Lung (tissue), 12 donors: ENCODE data around the gene SEMA5A. TPM values are rescaled to one million over a fixed set of nuclear protein-coding genes. Genes with fewer than 3 reads are reported as not detected.

Source experiments
- ATAC-seq: fragments of 200-7000 bp; cut with Tn5 transposase; one replicate; pipeline ENCODE4 v1.9.1; 2020; ENCODE audit warnings: moderate number of reproducible peaks; ENCODE audit not compliant: insufficient read depth, low FRiP score
- DNase-seq, 3 donors: peaks; one replicate each; pipeline ENCODE4 v3.0.0-alpha.2; 2013 to 2017
- H3K27ac ChIP-seq, 2 donors: one replicate each; pipeline ENCODE4 v1.5.1; 2013; ENCODE audit warnings: mild to moderate bottlenecking in 2 of 2, moderate library complexity in 2 of 2, control low read depth in 1 of 2, inconsistent platforms in 1 of 2, low read depth in 1 of 2, low read length in 1 of 2
- H3K27me3 ChIP-seq, 3 donors: one replicate each; pipeline ENCODE4 v1.5.1; 2013; ENCODE audit warnings: low read length in 2 of 3; ENCODE audit not compliant: control insufficient read depth in 3 of 3, insufficient read depth in 3 of 3
- H3K36me3 ChIP-seq, 4 donors: one replicate each; pipeline ENCODE4 v1.5.1; 2013; ENCODE audit warnings: low read length in 4 of 4, mild to moderate bottlenecking in 1 of 4, moderate library complexity in 1 of 4; ENCODE audit not compliant: control insufficient read depth in 4 of 4, insufficient read depth in 4 of 4
- H3K4me1 ChIP-seq, 5 donors: one replicate each; pipeline ENCODE4 v1.5.1; 2013; ENCODE audit warnings: low read length in 5 of 5, mild to moderate bottlenecking in 2 of 5, moderate library complexity in 1 of 5; ENCODE audit not compliant: control insufficient read depth in 5 of 5, insufficient read depth in 5 of 5
- H3K4me3 ChIP-seq: one replicate; pipeline ENCODE4 v1.5.1; 2013; ENCODE audit warnings: mild to moderate bottlenecking, control low read depth, moderate library complexity
- H3K9ac ChIP-seq, 2 donors: one replicate each; pipeline ENCODE4 v1.5.1; 2013; ENCODE audit warnings: low read length in 2 of 2, control low read depth in 1 of 2; ENCODE audit not compliant: insufficient read depth in 1 of 2
- H3K9me3 ChIP-seq, 4 donors: one replicate each; pipeline ENCODE4 v1.5.1; 2013; ENCODE audit warnings: low read length in 3 of 4, mild to moderate bottlenecking in 1 of 4, moderate library complexity in 1 of 4; ENCODE audit not compliant: control insufficient read depth in 4 of 4, insufficient read depth in 3 of 4
- whole genome bisulfite sequencing, 2 donors: extraction: QIAGEN DNeasy Blood & Tissue Kit; methylation state at CpG; one replicate each; pipeline ENCODE4 v1.1.7; 2013; 5-methylcytosine and 5-hydroxymethylcytosine counted together
- polyA plus RNA-seq, 2 donors: library from polyadenylated mRNA; stranded (reverse); fragments of 200-250 nt; gene quantifications; one replicate each; pipeline ENCODE4 v1.2.1, GENCODE V29; 2013
- total RNA-seq, 2 donors: library from RNA; depleted of rRNA in 1 of 2; stranded (reverse); fragments of >200 nt in 1 of 2; gene quantifications; one replicate each; pipeline ENCODE4 v1.2.1, GENCODE V29; 2014 to 2021
- TF ChIP-seq, protein P1 (sequence below): IDR thresholded peaks from 2 replicates; pipeline ENCODE4 v1.5.1; 2012; ENCODE audit warnings: mild to moderate bottlenecking; ENCODE audit errors: control extremely low read depth, extremely low read depth
- donor health status: control.
- donor health status: control.
- donor health status: Bipolar disorder and iron deficiency.
- donor health status: healthy.
- donor health status: DM: yes; HTN: yes; CAD: no.

Gene SEMA5A
- total and polyA plus RNA-seq, 4 donors = 3.1 to 44.9 (median 13.7) TPM

DNA sequence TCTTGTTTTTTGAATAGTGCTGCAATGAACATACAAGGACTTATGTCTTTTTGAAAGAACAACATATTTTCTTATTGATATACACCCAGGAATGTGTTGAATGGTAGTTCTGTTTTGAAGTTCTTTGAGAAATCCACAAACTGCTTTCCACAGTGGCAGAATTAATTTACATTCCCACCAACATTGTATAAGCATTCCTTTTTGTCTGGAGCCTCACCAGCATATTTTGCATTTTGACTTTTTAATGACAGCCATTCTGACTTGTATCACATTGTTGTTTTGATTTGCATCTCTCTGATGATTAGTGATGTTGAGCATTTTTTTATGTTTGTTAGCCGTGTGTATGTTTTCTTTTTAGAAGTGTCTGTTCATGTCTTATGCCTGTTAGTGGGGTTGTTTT, 524.9 kb downstream of the SEMA5A start:
- H3K4me3 ChIP-seq = no peak overlapping the region
- H3K36me3 ChIP-seq = no peaks in the 10 kb centered on the region
- 76 to 83% methylated on average over 1 of the region's 1 CpG for WGBS, 2 donors
- DNase-seq = no peak
- no peak for ATAC-seq
- H3K4me1 ChIP-seq = no peaks in the 10 kb centered on the region
- TF ChIP-seq, protein P1, sequence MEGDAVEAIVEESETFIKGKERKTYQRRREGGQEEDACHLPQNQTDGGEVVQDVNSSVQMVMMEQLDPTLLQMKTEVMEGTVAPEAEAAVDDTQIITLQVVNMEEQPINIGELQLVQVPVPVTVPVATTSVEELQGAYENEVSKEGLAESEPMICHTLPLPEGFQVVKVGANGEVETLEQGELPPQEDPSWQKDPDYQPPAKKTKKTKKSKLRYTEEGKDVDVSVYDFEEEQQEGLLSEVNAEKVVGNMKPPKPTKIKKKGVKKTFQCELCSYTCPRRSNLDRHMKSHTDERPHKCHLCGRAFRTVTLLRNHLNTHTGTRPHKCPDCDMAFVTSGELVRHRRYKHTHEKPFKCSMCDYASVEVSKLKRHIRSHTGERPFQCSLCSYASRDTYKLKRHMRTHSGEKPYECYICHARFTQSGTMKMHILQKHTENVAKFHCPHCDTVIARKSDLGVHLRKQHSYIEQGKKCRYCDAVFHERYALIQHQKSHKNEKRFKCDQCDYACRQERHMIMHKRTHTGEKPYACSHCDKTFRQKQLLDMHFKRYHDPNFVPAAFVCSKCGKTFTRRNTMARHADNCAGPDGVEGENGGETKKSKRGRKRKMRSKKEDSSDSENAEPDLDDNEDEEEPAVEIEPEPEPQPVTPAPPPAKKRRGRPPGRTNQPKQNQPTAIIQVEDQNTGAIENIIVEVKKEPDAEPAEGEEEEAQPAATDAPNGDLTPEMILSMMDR = no peak
- no peak overlapping the region for H3K9ac ChIP-seq
- peaks cover 0 to 10% (median 9%) of the 10 kb centered on the region in 4 donors for H3K9me3 ChIP-seq
- no peak overlapping the region for H3K27ac ChIP-seq
- H3K27me3 ChIP-seq = no peaks in the 10 kb centered on the region

DNA sequence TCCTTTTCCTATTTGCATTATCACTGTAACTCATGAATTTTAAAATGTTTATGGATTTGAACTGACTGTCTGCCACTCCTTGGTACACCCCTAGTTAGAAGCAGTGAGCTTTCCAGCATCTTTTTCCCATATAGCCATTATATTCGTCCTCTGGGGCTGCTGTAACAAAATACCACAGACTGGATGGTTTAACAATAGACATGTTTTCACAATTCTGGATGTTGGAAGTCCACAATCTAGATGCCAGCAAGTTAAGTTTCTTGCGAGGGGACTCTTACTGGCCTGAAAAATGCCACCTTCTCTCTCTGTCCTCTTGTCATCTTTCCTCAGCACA, 530.0 kb downstream of the SEMA5A start:
- DNase-seq (no peak), ATAC-seq (no peak)
- 20 to 34% methylated on average over 2 of the region's 2 CpGs for WGBS, 2 donors
- no peaks in the 10 kb centered on the region for H3K27me3 ChIP-seq
- H3K9me3 ChIP-seq = no peaks in the 10 kb centered on the region
- no peak overlapping the region for H3K27ac ChIP-seq
- no peak overlapping the region for H3K9ac ChIP-seq
- TF ChIP-seq, protein P1 = no peak
- no peaks in the 10 kb centered on the region for H3K36me3 ChIP-seq
- H3K4me1 ChIP-seq = no peaks in the 10 kb centered on the region
- no peak overlapping the region for H3K4me3 ChIP-seq

DNA sequence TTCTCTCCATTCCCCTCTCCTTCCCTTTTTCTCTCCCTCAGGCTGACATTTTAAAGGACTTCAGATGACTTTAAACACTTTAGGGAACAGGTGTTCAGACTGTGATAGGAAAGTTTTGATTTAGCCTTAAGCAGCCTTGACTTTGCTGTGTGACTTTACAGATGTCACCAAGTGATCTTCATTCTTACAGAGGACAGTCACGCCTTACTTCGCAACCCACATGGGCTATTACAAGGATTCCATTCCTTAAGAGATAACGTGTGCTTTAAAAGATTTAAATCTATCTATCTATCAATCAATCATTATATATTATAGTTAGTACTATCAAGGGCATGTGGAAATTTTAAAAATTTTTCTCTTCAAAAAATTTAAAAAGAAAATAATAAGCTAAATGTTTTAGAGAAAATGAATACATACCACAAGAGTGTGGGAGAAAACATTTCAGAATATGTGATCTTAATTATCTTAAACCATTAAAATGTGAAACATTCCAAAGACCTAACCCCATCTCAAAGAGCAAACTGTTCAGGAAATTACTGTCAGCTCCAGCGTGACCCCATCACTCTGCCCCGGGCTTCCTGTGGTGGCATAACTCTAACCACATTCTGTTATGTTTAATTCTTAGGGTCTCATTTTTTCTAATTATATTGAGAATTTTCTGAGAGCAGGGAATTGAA, 530.5 kb downstream of the SEMA5A start:
- 26 to 49% methylated on average over 5 of the region's 5 CpGs for WGBS, 2 donors
- Histone ChIP-seq H3K27me3 (no peaks in the 10 kb centered on the region), H3K9me3 (no peaks in the 10 kb centered on the region), H3K27ac (no peak overlapping the region), H3K9ac (no peak overlapping the region), H3K36me3 (no peaks in the 10 kb centered on the region), H3K4me1 (no peaks in the 10 kb centered on the region), H3K4me3 (no peak overlapping the region)
- no peak for ATAC-seq
- TF ChIP-seq, protein P1 = no peak
- DNase-seq = no peak

DNA sequence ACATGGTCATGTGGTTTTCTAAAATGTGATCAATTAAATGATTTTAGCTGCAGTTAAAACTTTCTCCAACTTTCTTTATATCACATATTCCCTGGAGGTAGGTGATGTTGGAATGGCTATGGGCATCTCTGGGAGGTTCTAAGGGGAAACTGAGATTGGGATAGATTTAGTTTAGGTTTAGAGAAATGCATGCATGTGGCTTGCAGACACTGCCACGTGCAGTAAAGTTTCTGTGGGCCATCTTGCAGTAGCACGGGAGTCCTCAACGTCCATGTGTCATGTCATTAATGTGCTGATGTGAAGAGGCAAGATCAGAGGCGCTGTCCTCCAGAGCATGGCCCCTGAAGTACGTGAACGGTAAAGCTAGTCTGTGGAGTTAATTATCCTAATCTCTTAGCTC, 532.7 kb downstream of the SEMA5A start:
- H3K4me3 ChIP-seq = no peak overlapping the region
- WGBS, 2 donors = 73 to 86% methylated on average over 6 of the region's 6 CpGs
- no peak for ATAC-seq
- TF ChIP-seq, protein P1 = no peak
- no peak for DNase-seq
- no peaks in the 10 kb centered on the region for H3K27me3 ChIP-seq
- H3K36me3 ChIP-seq = no peaks in the 10 kb centered on the region
- H3K4me1 ChIP-seq = no peaks in the 10 kb centered on the region
- no peaks in the 10 kb centered on the region for H3K9me3 ChIP-seq
- H3K9ac ChIP-seq = no peak overlapping the region
- no peak overlapping the region for H3K27ac ChIP-seq
